IPS-NIHi11 (cell line): ENCODE data around the gene STT3B.
"Not testable (repeated sequence)": the region's sequence is repeated elsewhere in the genome, so short reads cannot be mapped to it uniquely, and the experiment has no call there.

Source experiments
- DNase-seq: peaks from one replicate; pipeline ENCODE4 v3.0.0; 2012; ENCODE audit warnings: mixed read lengths, low spot score

STT3B gene

DNA sequence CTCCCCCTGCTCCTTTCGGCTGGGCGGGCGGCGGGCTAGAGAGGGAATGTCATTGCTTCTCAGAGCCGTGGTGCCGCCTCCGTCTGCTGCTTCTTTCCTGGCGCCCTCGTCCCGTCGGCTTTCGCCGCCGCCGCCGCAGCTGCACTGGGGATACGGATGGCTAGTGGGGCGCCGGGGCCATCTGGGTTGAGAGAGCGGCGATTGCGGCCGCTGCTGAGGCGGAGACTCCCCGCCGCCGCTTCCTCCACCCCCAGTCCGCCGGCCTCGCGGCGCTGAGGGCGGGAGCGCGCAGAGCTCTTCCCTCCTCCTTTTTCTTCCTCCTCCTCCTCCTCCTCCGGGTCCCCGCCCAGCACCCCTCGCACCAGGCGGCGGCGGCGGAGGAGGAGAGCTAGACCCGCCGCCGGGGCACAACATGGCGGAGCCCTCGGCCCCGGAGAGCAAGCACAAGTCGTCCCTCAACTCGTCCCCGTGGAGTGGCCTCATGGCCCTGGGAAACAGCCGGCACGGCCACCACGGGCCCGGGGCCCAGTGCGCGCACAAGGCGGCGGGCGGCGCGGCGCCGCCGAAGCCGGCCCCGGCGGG lies at the start of gene STT3B:
STT3B (plus strand) TSS at position 339 of the 582 bp plus-strand sequence; CDS start at position 413, 74 bp downstream.
- DNase-seq = peak; percentile 80

GRCh38 chr3:31483776-31484175 lies 48.9 kb upstream of the STT3B start:
- no peak for DNase-seq

DNA sequence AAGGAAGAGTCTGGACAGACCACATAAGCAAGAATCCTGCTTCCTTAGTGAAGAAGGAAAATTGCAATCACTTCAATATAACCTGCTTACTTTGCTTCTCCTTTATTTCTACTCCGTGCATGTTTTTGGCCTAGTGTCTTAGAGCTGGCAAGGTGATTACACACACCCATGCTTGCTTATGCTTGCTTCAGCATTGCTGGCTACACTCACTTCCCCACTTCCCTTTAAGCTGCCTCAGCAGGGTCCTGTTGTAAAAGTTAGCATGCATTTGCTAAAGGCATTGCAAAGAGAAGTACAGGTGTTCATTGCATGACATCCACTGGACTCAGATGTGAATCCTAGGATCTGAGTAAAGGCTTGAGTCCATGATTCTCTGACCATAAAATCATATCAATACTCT lies 47.5 kb upstream of the STT3B start:
- no peak for DNase-seq

GRCh38 chr3:31486865-31487533 lies 45.7 kb upstream of the STT3B start:
- DNase-seq = no peak

DNA sequence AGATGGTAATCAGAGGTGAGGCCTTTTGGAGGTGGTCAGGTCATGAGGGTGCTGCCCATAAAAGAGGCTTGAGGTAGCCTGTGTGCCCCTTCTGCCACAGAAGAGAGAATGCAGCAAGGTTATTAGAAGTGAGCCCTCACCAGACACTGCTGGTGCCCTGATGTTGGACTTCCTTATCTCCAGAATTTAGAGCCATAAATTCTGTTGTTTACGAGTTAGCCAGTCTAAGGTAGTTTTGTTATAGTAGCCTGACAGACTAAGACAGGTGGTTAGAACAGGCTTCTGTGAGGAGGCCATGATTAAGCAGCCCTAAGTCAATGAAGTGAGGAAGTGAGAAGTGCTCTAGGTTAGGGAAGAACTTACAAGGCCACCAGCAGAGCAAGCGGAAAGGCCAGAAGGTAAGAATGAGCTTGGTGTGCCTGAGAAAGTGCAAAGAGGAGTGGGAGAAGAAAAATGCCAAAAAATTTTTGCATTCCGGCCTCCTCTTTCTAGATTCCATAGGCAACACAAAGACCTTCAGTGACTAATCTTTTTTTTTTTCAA lies 44.2 kb upstream of the STT3B start:
- no peak for DNase-seq

- DNase-seq = no peak
These were observed 42.2 kb upstream of the STT3B start for GRCh38 chr3:31490502-31490901.

GRCh38 chr3:31491660-31492059 lies 41.1 kb upstream of the STT3B start:
- DNase-seq = no peak

DNA sequence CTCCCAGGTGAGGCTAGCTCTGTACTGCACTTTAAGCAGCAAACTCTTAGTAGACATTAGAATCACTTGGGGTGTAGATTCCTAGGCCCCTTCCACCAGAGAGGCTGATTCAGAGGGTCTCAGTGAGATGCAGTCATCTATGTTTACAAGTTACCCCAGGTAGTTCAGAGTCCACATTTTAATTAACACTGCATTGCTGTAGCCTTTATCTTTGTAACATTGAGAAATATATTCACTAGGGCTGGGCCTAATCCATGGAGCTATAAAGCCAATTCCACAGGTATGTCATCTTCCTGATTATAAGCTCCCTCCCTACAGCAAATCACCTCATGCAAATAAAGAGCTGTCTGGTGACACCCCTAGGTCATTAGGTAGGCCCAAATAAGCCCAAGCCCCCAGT lies 39.6 kb upstream of the STT3B start:
- no peak for DNase-seq

DNA sequence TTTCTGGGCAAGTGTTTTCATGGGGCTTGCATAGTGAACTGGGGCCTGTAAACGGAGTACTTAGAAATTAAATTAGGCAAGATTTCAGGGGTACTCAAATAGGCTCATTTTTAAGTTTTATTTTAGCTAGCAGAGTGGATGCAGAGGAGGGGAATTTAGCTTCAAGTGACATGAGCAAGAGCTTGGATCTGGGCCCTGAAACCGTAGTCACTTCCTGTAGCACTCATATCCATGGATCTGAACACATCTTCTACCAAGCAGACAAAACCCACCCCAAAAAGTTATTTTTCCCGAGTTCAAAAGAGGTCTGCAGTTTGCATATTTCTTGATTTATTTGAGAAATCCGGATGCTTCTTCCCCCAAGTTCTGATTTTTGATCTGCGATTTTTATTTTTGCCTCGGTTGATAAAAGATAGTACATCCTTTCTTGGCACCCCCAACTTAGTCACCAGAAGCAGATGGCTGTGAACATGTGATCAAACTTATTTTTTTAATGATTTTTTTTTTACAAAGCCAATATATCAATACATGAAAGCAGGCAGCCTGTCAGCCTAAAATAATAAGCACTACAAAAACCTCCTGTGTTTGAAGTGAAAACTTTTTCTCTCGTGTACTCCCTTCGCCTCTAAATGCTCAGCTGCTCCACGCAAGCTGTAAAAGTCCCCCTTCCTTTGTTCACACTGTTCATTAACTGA lies 36.6 kb upstream of the STT3B start:
- DNase-seq = no peak

GRCh38 chr3:31498791-31499190 lies 33.9 kb upstream of the STT3B start:
- no peak for DNase-seq

- no peak for DNase-seq
These were observed 33.4 kb upstream of the STT3B start for GRCh38 chr3:31499281-31499680.

DNA sequence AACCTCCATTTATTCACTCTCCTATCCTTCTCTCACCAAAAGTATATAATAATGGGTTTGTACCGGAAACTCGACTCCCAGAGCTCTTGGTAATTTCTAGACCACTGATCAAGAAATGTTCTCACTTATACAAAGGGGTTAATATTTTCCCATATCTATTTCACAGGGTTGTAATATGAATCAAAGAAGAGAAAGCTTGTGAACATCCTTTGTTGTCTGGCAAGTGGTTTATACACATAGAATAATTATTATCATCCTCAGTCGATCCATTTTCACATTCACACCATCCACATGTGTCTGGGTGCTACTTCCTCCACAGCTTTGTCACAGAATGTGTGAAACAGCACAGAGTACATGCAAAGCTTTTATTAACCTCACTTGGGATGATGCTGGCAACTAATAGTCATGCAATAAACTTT lies 29.9 kb upstream of the STT3B start:
- no peak for DNase-seq

DNA sequence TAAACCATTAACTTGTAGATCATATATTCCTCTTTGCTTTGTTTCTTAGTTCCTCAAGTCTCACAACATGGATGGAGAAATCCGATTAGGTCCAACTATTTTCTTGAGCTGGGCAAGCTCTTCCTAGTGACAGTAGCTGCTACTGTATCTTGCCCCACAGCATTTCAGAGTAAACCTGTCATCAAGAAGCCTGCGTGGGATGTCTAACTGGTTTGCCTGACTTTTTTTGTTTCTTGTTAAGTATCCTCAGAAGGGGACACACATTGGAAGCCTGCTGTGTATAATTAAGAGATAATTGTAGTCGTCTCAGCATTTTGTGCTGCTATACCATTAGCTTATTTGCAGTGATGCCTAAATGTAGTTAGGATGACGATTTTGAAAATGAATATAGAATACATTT lies 29.3 kb upstream of the STT3B start:
- DNase-seq = no peak

DNA sequence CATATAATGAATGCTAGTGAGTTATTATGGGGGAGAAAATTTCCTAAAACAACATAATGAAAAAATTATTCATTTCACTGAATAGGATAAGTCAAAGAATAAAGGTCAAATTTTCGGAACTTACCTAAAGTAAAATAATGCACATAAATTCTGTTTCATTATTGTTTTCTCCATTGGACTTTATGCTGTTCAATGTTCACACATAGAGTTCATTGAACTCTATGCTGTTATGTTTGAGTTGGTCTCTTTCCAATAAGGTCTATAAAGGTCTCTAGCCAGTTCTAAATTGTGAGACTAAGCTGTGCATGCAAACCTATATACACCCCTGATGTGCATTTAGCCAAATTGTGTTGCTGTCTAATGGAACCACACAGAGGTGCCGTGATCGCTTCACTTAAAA lies 28.5 kb upstream of the STT3B start:
- DNase-seq = no peak

DNA sequence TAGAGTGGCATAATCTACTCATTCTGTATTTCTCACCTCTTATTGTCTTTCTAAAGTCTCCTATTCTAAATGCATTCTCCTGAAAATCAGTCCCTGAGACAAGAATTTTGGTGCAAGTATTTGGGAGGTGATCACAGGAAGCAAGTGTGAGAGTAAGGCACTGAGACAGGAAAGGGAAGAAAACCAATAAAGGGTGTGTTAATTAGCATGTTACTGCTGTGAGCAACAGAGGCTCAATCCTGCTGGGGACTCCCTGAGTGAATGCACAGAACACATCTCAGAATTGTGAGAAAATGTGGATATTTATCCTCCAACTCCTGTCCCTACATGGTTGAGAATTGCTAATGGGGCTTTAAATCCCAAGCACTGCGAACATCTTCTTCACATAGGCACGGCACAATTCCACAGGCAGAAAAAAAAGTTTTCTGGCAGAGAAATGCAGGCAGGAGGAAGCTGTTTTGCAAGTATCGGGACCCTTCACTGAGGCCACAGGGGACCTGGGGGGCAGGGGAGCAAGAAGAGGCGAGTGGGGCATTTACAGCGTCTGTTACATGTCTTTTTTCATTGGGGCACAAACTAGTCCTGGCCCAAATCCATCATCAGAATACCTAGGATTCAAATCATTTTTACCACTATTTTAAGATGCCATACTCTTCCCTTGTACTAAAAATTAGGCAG lies 27.2 kb upstream of the STT3B start:
- no peak for DNase-seq

DNA sequence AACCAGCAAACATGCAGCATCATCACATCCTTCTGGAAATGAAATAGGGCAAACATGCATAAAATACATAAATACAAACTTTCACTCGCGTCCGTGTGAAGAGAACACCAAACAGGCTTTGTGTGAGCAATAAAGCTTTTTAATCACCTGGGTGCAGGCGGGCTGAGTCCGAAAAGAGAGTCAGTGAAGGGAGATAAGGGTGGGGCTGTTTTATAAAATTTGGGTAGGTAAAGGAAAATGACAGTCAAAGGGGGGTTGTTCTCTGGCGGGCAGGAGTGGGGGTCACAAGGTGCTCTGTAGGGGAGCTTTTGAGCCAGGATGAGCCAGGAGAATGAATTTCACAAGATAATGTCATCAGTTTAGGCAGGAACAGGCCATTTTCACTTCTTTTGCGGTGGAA lies 26.2 kb upstream of the STT3B start:
- DNase-seq = not testable (repeated sequence)

GRCh38 chr3:31508452-31509146 lies 24.1 kb upstream of the STT3B start:
- DNase-seq = no peak

GRCh38 chr3:31509147-31509728 lies 23.5 kb upstream of the STT3B start:
- DNase-seq = no peak

GRCh38 chr3:31514570-31514969 lies 18.2 kb upstream of the STT3B start:
- DNase-seq = no peak

DNA sequence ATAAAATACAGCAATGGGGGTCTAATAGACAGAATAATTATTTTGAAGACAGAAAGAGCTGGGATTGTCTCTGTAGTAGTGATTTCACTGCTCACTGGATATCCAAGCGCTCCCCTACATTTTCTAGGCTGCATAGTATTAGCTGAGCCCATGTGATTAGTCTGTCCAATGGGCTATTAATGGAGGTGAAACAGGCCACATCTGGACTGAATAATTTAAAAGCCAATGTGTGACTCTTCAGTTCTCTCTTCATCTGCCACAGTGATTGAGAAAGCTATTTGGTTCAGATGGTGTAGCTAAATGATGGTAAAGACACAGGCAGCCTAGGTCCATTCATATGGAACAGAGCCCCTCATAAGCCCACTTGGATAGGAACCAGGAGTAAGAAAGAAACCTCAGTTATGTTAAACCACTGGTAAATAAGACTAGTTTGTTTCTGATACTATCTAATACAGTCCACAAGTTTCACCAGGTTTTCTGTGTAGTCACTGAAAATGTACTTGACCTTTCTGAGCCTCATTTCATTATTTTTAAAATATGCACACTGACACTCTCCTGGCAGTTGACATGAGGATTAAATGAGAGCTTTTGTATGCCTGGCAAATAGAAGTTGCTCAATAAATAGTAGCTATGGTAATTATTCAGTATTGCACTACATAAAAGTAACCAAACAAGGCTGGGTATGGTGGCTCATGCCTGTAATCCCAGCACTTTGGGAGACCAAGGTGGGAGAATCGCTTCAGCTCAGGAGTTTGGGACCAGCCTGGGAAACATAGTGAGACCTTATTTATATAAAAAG lies 17.0 kb upstream of the STT3B start:
- no peak for DNase-seq

- DNase-seq = no peak
These were observed 16.0 kb upstream of the STT3B start for GRCh38 chr3:31516757-31517156.
